ENCODE results near the gene DDAH2. TPM values are rescaled to one million over a fixed set of nuclear protein-coding genes. Genes with fewer than 3 reads are reported as not detected.

The DDAH2 gene
- total RNA-seq, 1 experiment from 2014 or later, result 43.4 TPM

GRCh38 chr6:31719001-31719400 is 10.1 kb downstream of the DDAH2 start:
- Histone ChIP-seq H3K4me3 (replicated peaks in 1 of 2; ENCODE audit: low read depth in 1 of 2, low read length in 2 of 2) (0 out of 4 replicates have a peak overlapping the region, but pooled peaks of 1 of the 2 experiments have one; percentile 14), H3K9me2 (ENCODE audit: insufficient read depth) (no peaks in the 10 kb centered on the region), H3K9me3 (ENCODE audit: control insufficient read depth in 1 of 2, insufficient read depth in 1 of 2, low read depth in 1 of 2, low read length in 2 of 2) (no peaks in the 10 kb centered on the region), H3K36me3 (ENCODE audit: control insufficient read depth in 1 of 2, insufficient read depth in 2 of 2, low read length in 2 of 2) (no peaks in the 10 kb centered on the region), H3K27ac (ENCODE audit: low read depth, low read length) (peak overlapping the region; percentile 36; the same call in 1 of the 2 replicates), H3K79me2 (ENCODE audit: insufficient read depth, low read length) (no peaks in the 10 kb centered on the region), H2AFZ (ENCODE audit: low read depth, low read length, poor library complexity, severe bottlenecking) (no peak overlapping the region), H4K20me1 (ENCODE audit: insufficient read depth) (no peaks in the 10 kb centered on the region), H3K9ac (ENCODE audit: low read length) (no peak overlapping the region), H3K4me1 (ENCODE audit: control insufficient read depth in 1 of 2, insufficient read depth in 2 of 2, low read length in 2 of 2) (peaks cover 35 to 49% of the 10 kb centered on the region in 2 experiments), H3K27me3 (ENCODE audit: insufficient read depth, low read length) (no peaks in the 10 kb centered on the region), H3K4me2 (ENCODE audit: low read length) (peak overlapping the region; percentile 68)
- CTCF ChIA-PET, result no interaction called here
- BruUV-seq (replicated peaks), result no TSS peak
- ATAC-seq (peak; percentile 5; the same call in 1 of the 2 replicates), DNase-seq (ENCODE audit: low read depth, low spot score) (no peak)
- intact Hi-C loops (cut with micrococcal nuclease), result no loop called here
- POLR2A ChIA-PET, result no interaction called here
- RAD21 ChIA-PET (ENCODE audit: low non-redundant PET in 1 of 2, low total read pairs in 2 of 2, uncharacterized antibody in 2 of 2, unreplicated experiment in 2 of 2), result no interaction called here
- TF ChIP-seq CBX3 (IDR thresholded peaks at IDR 0.05; ENCODE audit: low read depth) (no peak), POLR2AphosphoS5 (IDR thresholded peaks at IDR 0.05; ENCODE audit: low read depth, low read length) (no peak), CTCF (IDR thresholded peaks at IDR 0.05 in 2 of 3, conservative IDR thresholded peaks at IDR 0.05 in 1 of 3; ENCODE audit: borderline replicate concordance in 1 of 3, insufficient read depth in 1 of 3, low read depth in 2 of 3, low read length in 2 of 3) (no peak), SP1 (IDR thresholded peaks at IDR 0.05; ENCODE audit: low read depth) (no peak), ZBTB33 (IDR thresholded peaks at IDR 0.05; ENCODE audit: extremely low read depth, insufficient replicate concordance, low read length) (no peak), ELF1 (IDR thresholded peaks at IDR 0.05; ENCODE audit: borderline replicate concordance, low read depth) (no peak), CEBPB (IDR thresholded peaks at IDR 0.05; ENCODE audit: low read depth) (no peak), EZH2phosphoT487 (IDR thresholded peaks at IDR 0.05; ENCODE audit: borderline replicate concordance) (no peak), ATF3 (IDR thresholded peaks at IDR 0.05) (no peak), POLR2A (IDR thresholded peaks at IDR 0.05; ENCODE audit: borderline replicate concordance, extremely low read depth, insufficient read depth, insufficient read length) (no peak), SIN3A (IDR thresholded peaks at IDR 0.05; ENCODE audit: low read depth) (no peak), EGR1 (IDR thresholded peaks at IDR 0.05; ENCODE audit: low read depth) (no peak)
